GM18498 (cell line): ENCODE results near the gene SLC25A46.
"Not testable (repeated sequence)": the region's sequence is repeated elsewhere in the genome, so short reads cannot be mapped to it uniquely, and the experiment has no call there.

ENCODE experiments used
- ATAC-seq: cut with Tn5 transposase; IDR thresholded peaks from one replicate; pipeline ENCODE4 v1.9.1; 2021; ENCODE audit warnings: mild to moderate bottlenecking, moderate library complexity; ENCODE audit not compliant: unreplicated experiment

SLC25A46 gene

GRCh38 chr5:110738812-110739651 is at the start of gene SLC25A46:
Gene SLC25A46 (plus strand): TSS chr5:110739007. CDS start chr5:110739120, 113 bp downstream.
- peak; percentile 96 for ATAC-seq

- not testable (repeated sequence) for ATAC-seq
These were observed 48.2 kb upstream of the SLC25A46 start for GRCh38 chr5:110690587-110690986.

GRCh38 chr5:110692669-110693068 is 46.1 kb upstream of the SLC25A46 start:
- not testable (repeated sequence) for ATAC-seq

- no peak for ATAC-seq
These were observed 36.5 kb upstream of the SLC25A46 start for GRCh38 chr5:110702300-110702699.

- no peak for ATAC-seq
These were observed 36.1 kb upstream of the SLC25A46 start for GRCh38 chr5:110702704-110703103.

GRCh38 chr5:110703481-110703880 is 35.3 kb upstream of the SLC25A46 start:
- no peak for ATAC-seq

- no peak for ATAC-seq
These were observed 33.5 kb upstream of the SLC25A46 start for GRCh38 chr5:110705349-110705748.

- no peak for ATAC-seq
These were observed 31.5 kb upstream of the SLC25A46 start for GRCh38 chr5:110707260-110707844.

- peak; percentile 98 for ATAC-seq
These were observed 22.3 kb upstream of the SLC25A46 start for GRCh38 chr5:110716247-110717245.

- no peak for ATAC-seq
These were observed 20.5 kb upstream of the SLC25A46 start for GRCh38 chr5:110718311-110718710.

- peak; percentile 100 for ATAC-seq
These were observed 12.4 kb upstream of the SLC25A46 start, which contains the start of gene TMEM232 for GRCh38 chr5:110726249-110727024. Gene TMEM232 (minus strand): TSS chr5:110726671. CDS start chr5:110667352, 59,319 bp downstream.

- ATAC-seq, result peak; percentile 71
These were observed 11.8 kb upstream of the SLC25A46 start for GRCh38 chr5:110727025-110727314.

- not testable (repeated sequence) for ATAC-seq
These were observed 7.3 kb upstream of the SLC25A46 start for GRCh38 chr5:110731499-110731898.

GRCh38 chr5:110734101-110734500 is 4.7 kb upstream of the SLC25A46 start:
- ATAC-seq, result no peak

- ATAC-seq, result no peak
These were observed 3.3 kb upstream of the SLC25A46 start for GRCh38 chr5:110735556-110735955.

GRCh38 chr5:110736753-110737152 is 2.1 kb upstream of the SLC25A46 start:
- no peak for ATAC-seq

- peak; percentile 71 for ATAC-seq
These were observed 350 bp upstream of the SLC25A46 start for GRCh38 chr5:110738503-110738811.

- peak; percentile 98 for ATAC-seq
These were observed 13.3 kb downstream of the SLC25A46 start for GRCh38 chr5:110751902-110752762.

GRCh38 chr5:110752953-110753352 is 14.1 kb downstream of the SLC25A46 start:
- peak; percentile 8 for ATAC-seq

- no peak for ATAC-seq
These were observed 14.8 kb downstream of the SLC25A46 start for GRCh38 chr5:110753600-110753999.
